HepG2 (cell line): ENCODE measurements around the gene CLRN2. TPM values are rescaled to one million over a fixed set of nuclear protein-coding genes. Genes with fewer than 3 reads are reported as not detected.

Experiments used
- ATF3 ChIP-seq: sonication (generic); formaldehyde crosslinking; IDR thresholded peaks from 2 replicates; pipeline ENCODE4 v1.4.0; 2020; ENCODE audit warnings: missing genetic modification reagents
- ATF7-NPFF ChIP-seq: sonication (generic); formaldehyde crosslinking; IDR thresholded peaks from 2 replicates; pipeline ENCODE4 v1.8.1; 2023; ENCODE audit warnings: mild to moderate bottlenecking, low read depth, missing genetic modification reagents, moderate library complexity
- FOXA1 ChIP-seq, 2 experiments: fragments of 450-650 bp in 1 of 2; sonication (generic) in 1 of 2; formaldehyde crosslinking in 1 of 2; IDR thresholded peaks; 2 replicates each; pipeline versions ENCODE4 v1.4.0 to v1.6.1; 2016 to 2020; ENCODE audit warnings: missing genetic modification reagents in 1 of 2
- HMG20B ChIP-seq: conservative IDR thresholded peaks from 2 replicates; pipeline ENCODE4 v1.6.1; 2016; ENCODE audit warnings: missing genetic modification reagents, missing compliant biosample characterization
- HOMEZ ChIP-seq: IDR thresholded peaks from 2 replicates; pipeline ENCODE4 v1.6.1; 2016; ENCODE audit warnings: low read depth
- JUND ChIP-seq: sonication (generic); formaldehyde crosslinking; IDR thresholded peaks from 2 replicates; pipeline ENCODE4 v1.8.0; 2022; ENCODE audit warnings: mild to moderate bottlenecking, missing genetic modification reagents
- NFAT5 ChIP-seq: sonication (generic); formaldehyde crosslinking; IDR thresholded peaks from 2 replicates; pipeline ENCODE4 v1.4.0; 2020; ENCODE audit warnings: missing genetic modification reagents
- TCF7L2 ChIP-seq: IDR thresholded peaks from 2 replicates; pipeline ENCODE4 v1.6.1; 2011; ENCODE audit warnings: mild to moderate bottlenecking, low read depth, low read length, moderate library complexity
- TGIF2 ChIP-seq: IDR thresholded peaks from 2 replicates; pipeline ENCODE4 v1.6.1; 2016; ENCODE audit warnings: control low read depth, missing compliant biosample characterization
- TMF1 ChIP-seq: sonication (generic); formaldehyde crosslinking; IDR thresholded peaks from 2 replicates; pipeline ENCODE4 v1.8.1; 2022; ENCODE audit warnings: low read depth, missing genetic modification reagents
- TP53 ChIP-seq: sonication (generic); formaldehyde crosslinking; conservative IDR thresholded peaks from 2 replicates; pipeline ENCODE4 v1.4.0; 2020; ENCODE audit warnings: missing genetic modification reagents
- ZNF646 ChIP-seq: sonication (generic); formaldehyde crosslinking; IDR thresholded peaks from 2 replicates; pipeline ENCODE4 v1.9.0; 2021; ENCODE audit warnings: mild to moderate bottlenecking, missing genetic modification reagents
- polyA plus RNA-seq, 8 experiments: library from polyadenylated mRNA; depleted of rRNA in 3 of 8; stranded (reverse) in 7 of 8; unstranded in 1 of 8; fragments of >200 nt; fragmentation: Illumina TruSeq in 4 of 8; extraction: Trizol in 4 of 8; gene quantifications; 2 replicates each; pipeline versions ENCODE4 v1.2.1 to v1.2.3, GENCODE V29; 2011 to 2016; ENCODE audit warnings: low read depth in 4 of 8, missing spikeins in 1 of 8, mixed read lengths in 1 of 8; ENCODE audit not compliant: insufficient read depth in 1 of 8
- total RNA-seq, 5 experiments: library from RNA; depleted of rRNA; stranded (reverse); fragments of >200 nt; fragmentation: Illumina TruSeq; extraction: Trizol; gene quantifications; 2 replicates each; pipeline ENCODE4 v1.2.3, GENCODE V29; 2016; ENCODE audit warnings: low read depth in 1 of 5

CLRN2 gene
- total and polyA plus RNA-seq, 2 of the 13 experiments (the other 11 are each of a cell fraction or from before 2014, with no cell fraction given): not detected

- TF ChIP-seq JUND: peak; percentile 68
- TF ChIP-seq TP53: peak; percentile 81; the same call in 1 of the 2 replicates
- peak; percentile 79 for TF ChIP-seq ATF3 (CRISPR knock-in tag)
- TF ChIP-seq HMG20B (CRISPR knock-in tag): peak; percentile 91
- peak; percentile 80 for TF ChIP-seq TGIF2 (CRISPR knock-in tag)
- no peak for TF ChIP-seq TMF1
- peak; percentile 87 for TF ChIP-seq FOXA1 (IDR thresholded peaks at IDR 0.05)
- peak; percentile 95 for TF ChIP-seq FOXA1 (CRISPR knock-in tag; IDR thresholded peaks at IDR 0.05)
- no peak for TF ChIP-seq ZNF646 (CRISPR knock-in tag)
- TF ChIP-seq HOMEZ (CRISPR knock-in tag): peak; percentile 93; the same call in 1 of the 2 replicates
- peak; percentile 59; the same call in 1 of the 2 replicates for TF ChIP-seq ATF7-NPFF (CRISPR knock-in tag)
- no peak for TF ChIP-seq TCF7L2
- no peak for TF ChIP-seq NFAT5
Measured at GRCh38 chr4:17558941-17559708, 44.2 kb downstream of the CLRN2 start (continued).
